HG02623 (cell line): ENCODE measurements around the gene MAN2A1.

Source experiments
- ATAC-seq: cut with Tn5 transposase; IDR thresholded peaks from one replicate; pipeline ENCODE4 v1.9.1; 2021; ENCODE audit warnings: moderate library complexity; ENCODE audit not compliant: unreplicated experiment

Gene MAN2A1

DNA sequence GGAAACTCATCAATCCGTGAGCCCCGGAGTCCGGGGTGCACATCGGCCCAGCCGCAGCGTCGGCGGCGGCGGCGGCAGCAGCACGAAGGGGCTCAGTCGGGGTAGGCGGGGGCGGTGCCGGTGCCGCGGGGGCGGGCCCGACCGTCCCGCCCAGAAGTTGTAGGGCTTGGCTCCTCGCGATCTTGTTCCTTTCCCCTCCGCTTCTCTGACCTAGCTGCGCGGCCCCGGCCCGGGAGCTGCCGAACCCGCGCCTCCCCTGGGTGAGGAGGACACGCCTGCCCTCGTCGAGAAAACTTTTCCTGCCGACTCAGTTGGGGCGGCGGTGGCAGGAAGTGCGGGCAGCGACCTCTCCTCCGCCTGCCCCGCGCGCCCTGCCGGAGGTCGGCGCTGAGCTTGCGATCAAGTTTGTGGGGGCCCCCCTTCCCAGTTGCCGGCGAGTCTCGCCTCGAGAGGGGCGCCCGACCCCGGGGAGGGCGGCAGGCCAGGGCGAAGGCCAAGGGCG is at the start of gene MAN2A1:
Gene MAN2A1 (plus strand): TSS at position 188 of the 502 bp plus-strand sequence. CDS start 491 bp downstream, outside the sequence.
- ATAC-seq: peak; percentile 50

- ATAC-seq: no peak
Observed at GRCh38 chr5:109640976-109641375, 48.8 kb upstream of the MAN2A1 start.

DNA sequence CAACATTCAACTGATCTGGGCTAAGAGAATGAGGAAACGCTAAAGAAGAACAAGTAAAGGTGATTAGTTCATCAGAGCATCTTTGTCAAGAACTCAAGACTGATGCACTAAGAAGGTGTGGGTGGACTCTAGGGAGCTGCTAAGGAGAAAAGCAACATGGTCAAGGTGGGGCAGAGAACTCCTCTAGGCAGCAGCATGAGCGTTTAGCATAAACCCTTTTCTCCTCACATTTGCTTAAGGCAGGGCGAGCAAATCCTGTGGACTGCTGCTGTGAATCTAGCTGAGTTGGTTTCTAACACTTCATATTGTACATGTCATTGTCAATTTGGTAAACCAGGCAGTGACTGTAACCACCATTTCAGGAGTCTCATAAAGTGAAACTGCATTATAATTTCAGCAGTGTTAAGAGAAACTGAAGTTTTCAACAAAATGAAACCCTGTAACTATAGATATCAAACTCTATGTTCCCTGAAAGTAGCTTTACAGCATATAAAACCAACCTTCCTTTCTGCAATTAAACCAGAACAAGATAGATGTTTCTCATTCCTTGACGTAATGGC is 45.9 kb upstream of the MAN2A1 start:
- no peak for ATAC-seq

DNA sequence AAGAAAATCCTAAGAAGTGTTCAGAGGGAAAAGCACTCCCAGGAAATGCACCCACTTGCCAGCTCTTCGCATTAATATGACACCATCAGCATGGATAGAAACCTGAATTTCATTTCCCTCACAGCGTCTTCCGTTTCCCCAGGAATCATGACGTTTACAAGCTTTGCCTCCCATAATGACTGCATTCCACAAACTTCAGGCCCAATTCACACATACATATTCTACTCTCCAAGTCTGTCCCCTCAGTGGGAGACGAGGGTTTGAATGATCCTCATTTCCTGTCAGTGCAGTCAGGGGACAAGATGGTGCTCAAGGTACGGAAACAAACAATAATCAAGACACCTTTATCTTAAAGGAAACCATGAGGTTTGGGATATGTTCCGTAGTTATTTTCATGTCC is 44.9 kb upstream of the MAN2A1 start:
- no peak for ATAC-seq

- ATAC-seq: no peak
Observed at GRCh38 chr5:109645707-109646192, 44.0 kb upstream of the MAN2A1 start.

DNA sequence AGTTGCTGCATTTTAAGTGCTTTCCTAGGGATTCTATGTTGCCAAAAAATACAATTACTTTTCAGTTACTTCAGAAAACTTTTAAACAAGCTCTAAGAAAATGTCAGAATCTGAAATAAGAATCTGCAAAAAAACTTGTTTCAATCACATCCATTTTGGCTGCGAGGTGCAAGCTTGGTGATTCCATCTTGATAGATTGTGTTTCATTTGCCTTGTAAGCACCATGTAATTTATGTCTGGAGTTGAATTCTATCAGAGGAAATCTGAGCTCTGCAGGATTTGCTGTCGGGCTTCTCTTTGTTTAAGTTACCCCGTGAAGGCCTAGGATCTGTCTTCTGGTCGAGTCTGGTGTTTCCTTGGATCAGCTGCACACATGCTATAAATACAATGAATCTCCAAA is 40.4 kb upstream of the MAN2A1 start:
- no peak for ATAC-seq

DNA sequence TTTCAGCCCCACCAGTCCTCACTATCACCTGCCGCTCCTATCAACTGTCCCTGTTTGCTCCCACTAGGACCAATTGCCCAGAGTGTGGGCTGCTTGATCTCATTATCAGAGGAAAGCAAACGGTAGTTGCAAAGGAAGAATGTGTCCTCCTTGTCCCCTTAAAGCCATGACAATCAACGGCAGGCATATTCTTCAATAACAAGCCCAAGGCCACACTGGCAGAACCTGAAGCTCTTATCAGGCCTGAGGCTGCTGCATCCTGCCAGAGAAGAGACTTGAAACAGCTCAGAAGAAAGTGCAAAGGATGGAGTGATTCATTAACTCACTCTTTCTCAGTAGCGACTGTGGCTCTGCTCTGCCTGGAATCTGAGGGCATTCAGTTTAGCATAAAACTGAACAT is 39.2 kb upstream of the MAN2A1 start:
- no peak for ATAC-seq

GRCh38 chr5:109652096-109652495 is 37.6 kb upstream of the MAN2A1 start:
- no peak for ATAC-seq

DNA sequence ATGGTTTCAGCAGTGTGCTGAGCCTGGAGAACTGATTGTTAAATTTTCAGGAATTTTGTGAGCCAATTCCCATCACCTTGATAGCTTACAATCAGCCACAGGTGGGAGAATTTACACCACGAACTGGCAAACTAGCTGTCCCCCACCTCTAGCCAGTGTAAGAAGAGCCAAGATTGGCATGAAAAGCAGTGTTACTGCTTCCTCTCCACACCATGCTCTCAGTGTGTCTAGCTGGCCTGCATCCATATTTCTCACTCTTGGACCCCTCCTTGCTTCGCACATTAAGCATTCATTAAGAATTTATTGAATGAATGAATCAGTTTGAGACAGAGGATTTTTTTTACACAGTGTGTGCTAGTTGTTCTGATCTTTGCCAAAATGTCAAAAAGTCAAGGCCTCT is 36.7 kb upstream of the MAN2A1 start:
- no peak for ATAC-seq

DNA sequence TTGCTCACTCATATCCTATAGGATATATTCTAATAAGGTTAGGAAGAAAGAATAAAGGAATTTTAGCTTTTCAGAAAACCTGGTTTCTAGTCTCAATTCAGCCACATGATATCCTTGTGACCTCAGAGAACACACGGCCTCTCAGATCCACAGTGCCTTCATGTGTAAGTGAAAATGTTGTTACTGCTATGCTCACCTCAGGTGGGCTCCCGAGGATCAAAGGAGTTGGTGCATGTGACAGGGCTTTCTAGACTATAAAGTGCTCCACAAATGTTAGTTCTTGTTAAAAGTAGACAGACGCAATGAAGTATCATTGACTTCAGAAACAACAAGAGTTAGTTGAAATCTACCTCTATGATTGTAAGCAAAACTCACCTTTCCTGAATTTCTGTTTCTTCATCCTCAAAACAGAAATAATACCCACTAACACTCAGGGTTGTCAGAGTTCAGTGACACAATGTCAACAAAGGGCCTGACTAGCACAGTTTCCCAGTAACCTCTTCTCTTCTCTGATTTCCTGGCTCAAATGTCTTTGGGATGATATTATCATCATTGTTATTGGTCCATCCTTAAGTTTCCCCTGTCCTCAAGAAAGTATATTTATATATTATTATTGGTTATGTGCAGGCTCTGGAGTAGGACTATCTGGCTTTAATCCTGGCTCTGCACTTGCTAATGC is 36.0 kb upstream of the MAN2A1 start:
- no peak for ATAC-seq

DNA sequence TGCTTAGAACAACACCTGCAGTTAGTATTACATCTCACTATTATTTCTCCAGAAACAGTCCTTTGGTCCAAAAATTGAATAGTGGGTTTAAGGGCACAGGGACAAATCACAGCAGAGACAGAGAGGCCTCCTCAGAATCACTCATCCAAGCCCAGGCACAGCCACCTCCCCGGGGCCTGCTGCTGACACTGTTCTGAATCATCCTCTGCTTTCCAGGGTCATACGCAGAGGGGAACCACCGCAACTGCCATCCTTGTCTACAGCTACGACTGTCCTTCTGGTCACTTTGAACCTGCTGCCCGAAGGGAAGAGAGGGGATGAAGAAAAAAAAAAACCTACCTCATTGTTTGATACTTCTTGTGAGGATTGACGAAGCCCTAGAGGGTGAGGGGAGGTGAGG is 35.3 kb upstream of the MAN2A1 start:
- ATAC-seq: no peak

DNA sequence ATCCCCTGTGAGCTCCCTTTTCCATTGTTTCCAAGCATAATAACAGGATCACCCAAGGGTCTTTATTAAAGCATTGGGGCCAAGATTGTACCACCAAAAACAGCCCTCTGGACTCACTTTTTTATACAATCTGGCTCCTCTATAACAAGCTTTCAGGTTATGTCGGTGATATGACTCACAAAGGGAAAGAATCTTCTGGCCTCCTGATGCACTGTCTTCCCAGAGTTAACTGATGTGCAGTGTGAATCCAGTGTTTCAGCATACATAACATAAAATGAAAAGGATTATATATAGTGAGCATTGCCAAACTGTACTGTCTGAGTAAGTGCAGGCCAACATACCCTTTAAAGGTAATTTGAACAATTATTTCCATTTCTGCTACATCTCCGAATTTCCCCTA is 33.9 kb upstream of the MAN2A1 start:
- ATAC-seq: no peak

GRCh38 chr5:109656829-109657228 is 32.9 kb upstream of the MAN2A1 start:
- no peak for ATAC-seq

DNA sequence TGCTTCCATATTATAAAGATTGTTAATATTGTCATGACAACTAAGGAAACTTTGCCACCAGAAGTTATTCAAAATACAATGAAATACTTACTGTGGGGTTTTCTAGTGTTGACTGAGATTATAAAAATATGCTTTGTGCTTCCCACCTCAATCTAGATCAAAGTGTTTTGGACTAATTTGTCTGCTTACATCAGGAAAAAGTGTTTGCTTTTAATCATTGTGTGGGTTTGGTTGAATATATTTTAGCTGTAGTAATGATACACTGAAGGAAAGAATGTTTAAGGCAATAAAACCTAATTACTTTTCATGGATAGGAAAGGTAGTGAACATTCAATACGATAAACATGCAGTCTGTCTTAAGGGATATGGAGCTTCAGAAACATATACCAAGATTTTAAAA is 29.8 kb upstream of the MAN2A1 start:
- no peak for ATAC-seq

DNA sequence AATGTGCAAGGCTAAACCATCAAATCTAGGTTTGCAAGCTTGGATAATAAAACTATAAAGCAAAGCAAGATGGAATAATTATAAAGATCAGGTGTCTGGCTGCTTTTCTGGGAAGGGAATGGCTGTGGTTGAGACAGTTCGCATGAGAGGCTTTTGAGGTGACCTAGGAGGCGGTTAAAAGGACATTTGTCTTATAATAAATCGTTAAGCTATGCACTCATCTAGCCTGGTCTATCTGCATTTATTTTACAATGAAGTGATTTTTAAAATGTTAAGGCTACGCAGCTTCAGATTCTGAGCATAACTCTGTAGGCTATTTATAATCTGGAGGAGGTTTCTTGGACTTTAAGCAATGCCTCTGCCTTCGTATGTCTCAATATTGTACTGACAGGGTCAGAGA is 29.4 kb upstream of the MAN2A1 start:
- ATAC-seq: no peak

DNA sequence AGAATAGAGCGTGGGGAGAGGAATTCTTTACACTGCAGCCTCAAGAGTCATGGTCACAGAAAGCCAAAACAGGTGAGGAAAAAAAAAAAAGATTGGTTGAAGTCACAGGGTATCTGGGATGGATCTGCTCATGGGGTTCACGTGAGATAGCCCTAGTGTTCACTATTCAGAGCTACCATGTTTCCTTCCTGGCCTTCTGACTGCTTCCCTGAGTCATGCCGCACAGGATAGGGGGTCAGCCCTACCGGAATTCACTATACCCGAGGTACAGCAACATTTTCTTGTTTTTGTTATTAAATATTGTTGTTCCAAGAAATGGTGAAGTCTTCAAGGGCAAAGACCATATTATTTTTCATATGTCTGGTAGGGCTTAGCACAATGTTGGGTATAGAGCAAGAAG is 21.5 kb upstream of the MAN2A1 start:
- ATAC-seq: no peak

- ATAC-seq: peak; percentile 44
Observed at GRCh38 chr5:109668668-109669422, 20.9 kb upstream of the MAN2A1 start.

- ATAC-seq: no peak
Observed at GRCh38 chr5:109669991-109670706, 19.6 kb upstream of the MAN2A1 start.

DNA sequence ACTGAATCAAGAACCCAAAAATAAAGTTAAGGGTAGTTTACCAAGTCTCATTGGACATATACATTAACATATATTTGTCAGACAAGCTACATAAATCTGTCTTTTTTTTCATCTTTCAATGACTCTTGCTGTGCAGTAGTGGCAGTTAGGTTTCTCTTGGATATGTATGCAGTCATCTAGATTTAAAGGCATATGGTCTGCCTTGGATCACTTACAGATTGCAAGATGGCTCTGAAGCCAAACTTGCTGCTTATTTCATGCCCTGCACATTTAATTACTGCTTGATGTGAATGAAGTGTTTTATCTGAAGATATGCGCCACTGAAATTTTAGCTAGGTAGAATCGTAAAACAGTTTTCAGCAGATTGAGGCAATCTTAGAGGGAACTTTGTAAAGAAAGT is 18.6 kb upstream of the MAN2A1 start:
- no peak for ATAC-seq

DNA sequence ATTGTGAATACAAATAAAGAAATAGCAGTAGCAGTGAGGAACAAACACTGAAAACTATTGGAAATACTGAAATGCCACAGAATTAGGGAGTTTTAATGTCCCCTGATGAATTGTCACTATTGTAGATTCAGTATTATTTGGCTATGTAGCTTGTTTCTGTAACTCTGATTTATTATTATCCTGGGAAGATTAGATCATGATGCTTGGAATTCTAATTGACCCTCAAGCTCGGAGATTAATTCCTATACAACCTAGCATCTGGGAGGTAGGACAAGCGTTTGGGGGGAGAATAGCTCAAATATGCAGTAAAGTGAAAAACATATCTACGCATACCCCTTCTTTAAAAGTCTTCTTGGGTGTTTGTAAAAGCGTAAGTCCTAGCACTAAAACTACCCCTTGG is 15.1 kb upstream of the MAN2A1 start:
- ATAC-seq: no peak

DNA sequence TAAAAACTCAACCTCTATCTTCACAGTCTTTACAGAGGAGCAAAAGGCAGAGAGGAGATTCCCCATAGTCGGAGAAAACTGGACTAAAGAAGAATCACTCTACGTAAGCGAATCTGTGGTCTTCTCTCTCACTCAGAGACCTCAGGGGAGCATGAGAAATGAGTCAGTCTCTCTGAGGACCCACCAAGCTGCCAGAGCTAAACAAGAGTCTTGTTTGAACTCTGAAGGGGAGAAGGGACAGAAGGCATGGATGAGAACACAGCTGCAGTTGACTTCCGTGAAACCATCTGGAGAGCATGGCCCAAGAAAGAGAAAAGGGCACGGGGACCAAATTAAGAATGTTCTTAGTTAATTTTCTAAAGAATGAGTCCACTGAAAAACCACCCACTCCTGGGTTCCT is 12.8 kb upstream of the MAN2A1 start:
- ATAC-seq: no peak
